Measurements from ENCODE around the gene TYW1.
"Not testable (repeated sequence)": the region's sequence is repeated elsewhere in the genome, so short reads cannot be mapped to it uniquely, and the experiment has no call there.

Gene TYW1

DNA sequence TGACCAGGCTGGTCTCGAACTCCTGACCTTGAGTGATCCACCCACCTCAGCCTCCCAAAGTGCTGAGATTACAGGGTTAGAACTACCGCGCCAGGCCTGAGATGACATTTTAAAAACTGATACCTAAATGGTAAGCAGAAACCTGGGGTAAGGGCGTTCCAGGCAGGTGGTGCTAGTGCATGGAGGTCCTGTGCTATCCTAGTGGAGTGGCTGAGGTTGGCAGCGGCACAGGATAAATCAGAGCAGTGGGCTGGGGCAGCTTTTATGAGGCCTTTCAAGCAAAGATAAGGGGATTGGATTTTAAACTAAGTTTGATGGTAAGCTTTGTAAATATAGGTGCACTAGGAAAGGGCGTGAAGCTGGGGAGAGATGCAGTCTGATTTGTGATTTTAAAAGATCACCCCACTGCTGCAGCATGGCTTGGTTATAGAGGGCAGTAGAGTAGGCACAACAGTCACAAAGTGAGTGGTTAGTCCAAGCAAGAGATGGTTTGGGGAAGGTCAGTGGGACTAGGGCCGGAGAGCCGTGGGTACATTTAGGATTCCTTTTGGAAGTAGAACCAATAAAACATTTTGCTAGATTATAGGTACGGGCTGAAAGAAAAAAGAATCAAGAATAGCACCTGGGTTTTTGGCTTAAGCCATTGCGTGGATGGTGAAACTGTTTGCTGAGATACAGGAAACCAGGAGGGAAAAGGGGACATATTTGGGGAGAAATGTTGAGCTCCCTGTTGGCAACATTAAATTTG is 188.5 kb downstream of the TYW1 start:
- not testable (repeated sequence) for H3K4me3 ChIP-seq (ENCODE audit: insufficient read depth, low read depth, low read length, poor library complexity, severe bottlenecking); DNase-seq; H3K27me3 ChIP-seq (replicated peaks; ENCODE audit: control insufficient read depth, insufficient read depth, low read length, poor library complexity, severe bottlenecking); H3K36me3 ChIP-seq (ENCODE audit: control insufficient read depth, insufficient read depth, low read length); H3K27ac ChIP-seq (ENCODE audit: insufficient read depth, low read length, poor library complexity, severe bottlenecking); H3K9me3 ChIP-seq (ENCODE audit: control insufficient read depth, low read length); H3K4me1 ChIP-seq (ENCODE audit: control insufficient read depth, insufficient read depth, low read length, poor library complexity, severe bottlenecking)

GRCh38 chr7:67185660-67186129 is 189.1 kb downstream of the TYW1 start:
- DNase-seq; H3K9me3 ChIP-seq (ENCODE audit: control insufficient read depth, low read length); H3K36me3 ChIP-seq (ENCODE audit: control insufficient read depth, insufficient read depth, low read length); H3K27ac ChIP-seq (ENCODE audit: insufficient read depth, low read length, poor library complexity, severe bottlenecking); H3K27me3 ChIP-seq (replicated peaks; ENCODE audit: control insufficient read depth, insufficient read depth, low read length, poor library complexity, severe bottlenecking); H3K4me3 ChIP-seq (ENCODE audit: insufficient read depth, low read depth, low read length, poor library complexity, severe bottlenecking); H3K4me1 ChIP-seq (ENCODE audit: control insufficient read depth, insufficient read depth, low read length, poor library complexity, severe bottlenecking): not testable (repeated sequence)

- not testable (repeated sequence) for H3K36me3 ChIP-seq (ENCODE audit: control insufficient read depth, insufficient read depth, low read length); H3K9me3 ChIP-seq (ENCODE audit: control insufficient read depth, low read length); H3K27me3 ChIP-seq (replicated peaks; ENCODE audit: control insufficient read depth, insufficient read depth, low read length, poor library complexity, severe bottlenecking); H3K27ac ChIP-seq (ENCODE audit: insufficient read depth, low read length, poor library complexity, severe bottlenecking); H3K4me3 ChIP-seq (ENCODE audit: insufficient read depth, low read depth, low read length, poor library complexity, severe bottlenecking); DNase-seq; H3K4me1 ChIP-seq (ENCODE audit: control insufficient read depth, insufficient read depth, low read length, poor library complexity, severe bottlenecking)
Measured at GRCh38 chr7:67189160-67189559, 192.5 kb downstream of the TYW1 start.

- H3K9me3 ChIP-seq (ENCODE audit: control insufficient read depth, low read length); H3K4me3 ChIP-seq (ENCODE audit: insufficient read depth, low read depth, low read length, poor library complexity, severe bottlenecking); H3K27ac ChIP-seq (ENCODE audit: insufficient read depth, low read length, poor library complexity, severe bottlenecking); H3K36me3 ChIP-seq (ENCODE audit: control insufficient read depth, insufficient read depth, low read length); H3K4me1 ChIP-seq (ENCODE audit: control insufficient read depth, insufficient read depth, low read length, poor library complexity, severe bottlenecking); H3K27me3 ChIP-seq (replicated peaks; ENCODE audit: control insufficient read depth, insufficient read depth, low read length, poor library complexity, severe bottlenecking); DNase-seq: not testable (repeated sequence)
Measured at GRCh38 chr7:67189801-67190465, 193.3 kb downstream of the TYW1 start.

GRCh38 chr7:67191002-67191720 is 194.5 kb downstream of the TYW1 start:
- H3K4me3 ChIP-seq (ENCODE audit: insufficient read depth, low read depth, low read length, poor library complexity, severe bottlenecking); H3K9me3 ChIP-seq (ENCODE audit: control insufficient read depth, low read length); DNase-seq; H3K36me3 ChIP-seq (ENCODE audit: control insufficient read depth, insufficient read depth, low read length); H3K4me1 ChIP-seq (ENCODE audit: control insufficient read depth, insufficient read depth, low read length, poor library complexity, severe bottlenecking); H3K27me3 ChIP-seq (replicated peaks; ENCODE audit: control insufficient read depth, insufficient read depth, low read length, poor library complexity, severe bottlenecking); H3K27ac ChIP-seq (ENCODE audit: insufficient read depth, low read length, poor library complexity, severe bottlenecking): not testable (repeated sequence)

GRCh38 chr7:67192123-67192702 is 195.6 kb downstream of the TYW1 start:
- H3K4me3 ChIP-seq (ENCODE audit: insufficient read depth, low read depth, low read length, poor library complexity, severe bottlenecking); H3K27me3 ChIP-seq (replicated peaks; ENCODE audit: control insufficient read depth, insufficient read depth, low read length, poor library complexity, severe bottlenecking); H3K9me3 ChIP-seq (ENCODE audit: control insufficient read depth, low read length); H3K27ac ChIP-seq (ENCODE audit: insufficient read depth, low read length, poor library complexity, severe bottlenecking); DNase-seq; H3K4me1 ChIP-seq (ENCODE audit: control insufficient read depth, insufficient read depth, low read length, poor library complexity, severe bottlenecking); H3K36me3 ChIP-seq (ENCODE audit: control insufficient read depth, insufficient read depth, low read length): not testable (repeated sequence)

DNA sequence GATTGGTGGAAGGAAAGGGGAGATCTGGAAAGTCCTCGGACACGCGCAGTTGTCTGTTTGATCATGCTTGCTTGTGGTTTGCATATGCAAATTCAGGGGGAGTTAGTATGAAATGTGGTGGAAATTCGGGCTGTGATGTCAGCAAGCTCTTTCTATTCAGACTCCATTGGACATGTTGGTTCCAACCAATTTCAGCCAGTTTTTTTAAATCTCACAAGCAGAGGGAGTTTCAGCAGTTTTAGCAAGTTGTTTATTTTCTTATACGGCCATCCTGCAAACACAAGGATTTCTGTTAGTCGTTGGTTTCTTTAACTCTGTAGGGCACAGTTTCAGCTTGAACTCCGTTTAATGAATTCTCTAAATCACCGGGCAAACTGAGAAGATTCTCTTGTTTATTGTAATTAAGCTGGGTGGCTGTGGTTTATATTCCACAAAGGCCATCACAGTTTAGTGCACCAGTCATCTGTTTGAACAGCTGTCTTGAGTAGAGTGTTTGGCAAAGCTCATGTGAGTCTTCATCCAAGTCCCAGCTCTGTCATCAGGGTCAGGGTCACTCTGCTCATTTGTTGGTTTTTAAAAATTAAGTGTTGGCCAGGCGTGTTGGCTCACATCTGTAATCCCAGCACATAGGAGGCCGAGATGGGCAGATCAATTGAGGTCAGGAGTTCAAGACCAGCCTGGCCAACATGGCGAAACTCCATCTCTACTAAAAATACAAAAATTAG is 196.4 kb downstream of the TYW1 start:
- not testable (repeated sequence) for H3K9me3 ChIP-seq (ENCODE audit: control insufficient read depth, low read length); H3K27ac ChIP-seq (ENCODE audit: insufficient read depth, low read length, poor library complexity, severe bottlenecking); H3K27me3 ChIP-seq (replicated peaks; ENCODE audit: control insufficient read depth, insufficient read depth, low read length, poor library complexity, severe bottlenecking); H3K36me3 ChIP-seq (ENCODE audit: control insufficient read depth, insufficient read depth, low read length); H3K4me1 ChIP-seq (ENCODE audit: control insufficient read depth, insufficient read depth, low read length, poor library complexity, severe bottlenecking); H3K4me3 ChIP-seq (ENCODE audit: insufficient read depth, low read depth, low read length, poor library complexity, severe bottlenecking); DNase-seq

- DNase-seq; H3K4me3 ChIP-seq (ENCODE audit: insufficient read depth, low read depth, low read length, poor library complexity, severe bottlenecking); H3K9me3 ChIP-seq (ENCODE audit: control insufficient read depth, low read length); H3K36me3 ChIP-seq (ENCODE audit: control insufficient read depth, insufficient read depth, low read length); H3K4me1 ChIP-seq (ENCODE audit: control insufficient read depth, insufficient read depth, low read length, poor library complexity, severe bottlenecking); H3K27ac ChIP-seq (ENCODE audit: insufficient read depth, low read length, poor library complexity, severe bottlenecking); H3K27me3 ChIP-seq (replicated peaks; ENCODE audit: control insufficient read depth, insufficient read depth, low read length, poor library complexity, severe bottlenecking): not testable (repeated sequence)
Measured at GRCh38 chr7:67196176-67196575, 199.5 kb downstream of the TYW1 start.

DNA sequence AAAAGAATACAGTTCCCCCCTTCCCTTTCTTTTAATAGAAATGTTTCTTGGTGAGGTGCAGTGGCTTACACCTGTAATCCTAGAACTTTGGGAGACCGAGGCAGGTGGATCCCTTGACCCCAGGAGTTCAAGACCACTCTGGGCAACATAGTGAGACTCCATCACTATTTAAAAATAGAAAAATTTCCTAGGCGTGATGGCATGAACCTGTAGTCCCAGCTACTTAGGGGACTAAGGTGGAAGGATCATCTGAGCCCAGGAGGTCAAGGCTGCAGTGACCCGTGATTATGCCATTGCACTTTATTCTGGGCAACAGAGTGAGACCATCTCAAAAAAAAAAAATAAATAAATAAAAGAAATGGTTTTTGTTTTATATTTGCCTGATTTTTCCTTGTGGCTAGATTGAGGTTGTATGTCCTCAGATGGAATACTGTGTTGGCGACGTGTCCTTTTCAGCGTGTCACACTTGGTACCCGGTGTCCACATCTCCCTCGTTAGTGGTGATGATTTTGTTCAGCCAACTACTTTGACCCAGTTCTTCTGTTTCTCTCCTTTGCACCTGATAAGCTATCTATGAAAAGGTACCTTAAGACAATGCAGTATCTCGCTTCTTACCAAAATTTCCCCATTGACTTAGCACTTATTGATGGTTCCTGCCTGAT is 202.4 kb downstream of the TYW1 start:
- H3K27ac ChIP-seq (ENCODE audit: insufficient read depth, low read length, poor library complexity, severe bottlenecking); H3K9me3 ChIP-seq (ENCODE audit: control insufficient read depth, low read length): not testable (repeated sequence)

More for the DNA sequence above, 202.4 kb downstream of the TYW1 start:
- not testable (repeated sequence) for H3K4me1 ChIP-seq (ENCODE audit: control insufficient read depth, insufficient read depth, low read length, poor library complexity, severe bottlenecking); H3K27me3 ChIP-seq (replicated peaks; ENCODE audit: control insufficient read depth, insufficient read depth, low read length, poor library complexity, severe bottlenecking); H3K4me3 ChIP-seq (ENCODE audit: insufficient read depth, low read depth, low read length, poor library complexity, severe bottlenecking); H3K36me3 ChIP-seq (ENCODE audit: control insufficient read depth, insufficient read depth, low read length); DNase-seq
